Fibroblast of skin of scalp (primary cell): Measurements from ENCODE around the gene SCP2. TPM values are rescaled to one million over a fixed set of nuclear protein-coding genes. Genes with fewer than 3 reads are reported as not detected.

Source experiments
- DNase-seq: peaks from one replicate; pipeline ENCODE4 v3.0.0-alpha.2; 2013
- polyA plus RNA-seq, 2 experiments: library from polyadenylated mRNA; unstranded; fragments of 120-200 nt; gene quantifications; one replicate each; pipeline ENCODE4 v1.2.1, GENCODE V29; 2013; ENCODE audit not compliant: insufficient read length in 2 of 2

SCP2 gene, protein sequence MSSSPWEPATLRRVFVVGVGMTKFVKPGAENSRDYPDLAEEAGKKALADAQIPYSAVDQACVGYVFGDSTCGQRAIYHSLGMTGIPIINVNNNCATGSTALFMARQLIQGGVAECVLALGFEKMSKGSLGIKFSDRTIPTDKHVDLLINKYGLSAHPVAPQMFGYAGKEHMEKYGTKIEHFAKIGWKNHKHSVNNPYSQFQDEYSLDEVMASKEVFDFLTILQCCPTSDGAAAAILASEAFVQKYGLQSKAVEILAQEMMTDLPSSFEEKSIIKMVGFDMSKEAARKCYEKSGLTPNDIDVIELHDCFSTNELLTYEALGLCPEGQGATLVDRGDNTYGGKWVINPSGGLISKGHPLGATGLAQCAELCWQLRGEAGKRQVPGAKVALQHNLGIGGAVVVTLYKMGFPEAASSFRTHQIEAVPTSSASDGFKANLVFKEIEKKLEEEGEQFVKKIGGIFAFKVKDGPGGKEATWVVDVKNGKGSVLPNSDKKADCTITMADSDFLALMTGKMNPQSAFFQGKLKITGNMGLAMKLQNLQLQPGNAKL
- polyA plus RNA-seq (2013, experiment 1 of 2; ENCODE audit: insufficient read length): 97.7 TPM
- 112 TPM for polyA plus RNA-seq (2013, experiment 2 of 2; ENCODE audit: insufficient read length)

GRCh38 chr1:52927212-52928014, at the start of gene SCP2:
Gene SCP2 (plus strand): TSS chr1:52927276. CDS start chr1:52927397, 121 bp downstream.
- DNase-seq: peak; percentile 74

DNA sequence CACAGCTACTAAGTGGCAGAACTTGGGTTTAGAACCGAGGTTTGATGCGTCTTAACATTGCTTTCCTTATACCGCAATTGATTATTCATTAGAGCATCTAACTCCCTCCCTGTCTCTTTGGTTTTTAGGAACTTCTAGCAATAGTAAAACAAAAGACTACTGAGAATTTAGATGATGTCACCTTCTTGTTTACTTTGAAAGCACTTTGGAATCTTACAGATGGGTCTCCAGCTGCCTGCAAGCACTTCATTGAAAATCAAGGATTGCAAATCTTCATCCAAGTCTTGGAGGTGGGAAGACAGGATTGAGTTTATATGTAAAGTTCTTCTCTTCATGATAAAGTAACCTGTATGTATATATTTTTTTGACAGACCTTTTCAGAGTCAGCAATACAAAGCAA, 49.5 kb upstream of the SCP2 start:
- peak; percentile 2 for DNase-seq

DNA sequence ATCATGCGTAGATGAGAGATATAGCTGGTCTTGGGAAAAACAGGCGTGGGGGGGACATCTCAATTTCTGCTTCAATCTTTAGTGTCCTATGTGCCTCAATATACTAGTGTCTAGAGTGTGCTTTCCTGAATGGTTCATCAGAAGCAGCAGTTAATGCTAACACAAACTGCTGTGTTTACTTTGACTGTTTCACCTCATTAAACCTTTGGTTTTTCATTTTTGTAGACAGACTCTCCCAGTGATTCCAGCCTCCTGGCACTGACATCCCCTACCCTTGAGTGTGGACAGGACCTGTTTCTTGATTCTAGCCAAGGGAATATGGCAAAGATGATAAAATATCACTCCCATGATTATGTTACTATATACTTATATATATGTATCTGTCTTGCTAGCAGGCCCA, 46.9 kb upstream of the SCP2 start:
- no peak for DNase-seq

DNA sequence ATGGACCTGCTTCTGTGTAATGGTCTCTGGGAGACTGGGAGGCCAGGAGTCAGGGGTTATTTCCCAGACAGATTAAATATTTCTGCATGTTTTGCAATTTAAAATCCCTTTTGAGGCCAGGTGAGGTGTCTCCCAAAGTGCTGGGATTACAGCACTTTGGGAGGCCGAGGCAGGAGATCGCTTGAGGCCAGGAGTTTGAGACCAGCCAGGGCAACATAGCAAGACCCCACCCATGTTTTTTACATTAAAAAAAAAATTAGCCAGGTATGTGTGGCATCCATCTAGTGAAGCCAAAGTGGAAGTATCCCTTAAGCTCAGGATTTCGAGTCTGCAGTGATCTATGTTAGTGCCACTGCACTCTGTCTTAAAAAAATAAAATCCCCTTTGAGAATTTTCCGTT, 39.6 kb upstream of the SCP2 start:
- no peak for DNase-seq

- no peak for DNase-seq
These were observed 34.5 kb upstream of the SCP2 start for GRCh38 chr1:52892424-52893215.

DNA sequence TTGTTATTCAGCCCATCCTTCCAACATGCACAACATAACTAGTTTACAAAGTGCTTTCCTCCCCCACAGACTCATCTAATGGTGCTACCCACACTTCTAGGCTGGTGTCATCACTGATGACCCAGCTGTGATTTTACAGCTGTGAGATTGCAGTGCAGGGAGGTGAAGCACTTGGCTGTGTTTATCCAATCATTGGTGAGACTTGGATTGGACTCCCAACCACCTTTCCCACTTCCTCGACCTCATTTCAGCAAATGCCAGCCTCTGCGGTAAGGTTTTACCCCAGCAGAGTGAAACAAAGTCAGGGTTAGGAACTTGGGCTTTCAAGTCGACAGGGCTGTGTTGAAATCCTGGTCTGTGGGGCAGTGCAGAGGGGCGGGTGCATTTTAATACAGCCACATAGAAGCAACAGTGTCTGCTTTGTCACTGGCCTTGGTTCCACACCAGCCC, 27.6 kb upstream of the SCP2 start:
- DNase-seq: no peak

DNA sequence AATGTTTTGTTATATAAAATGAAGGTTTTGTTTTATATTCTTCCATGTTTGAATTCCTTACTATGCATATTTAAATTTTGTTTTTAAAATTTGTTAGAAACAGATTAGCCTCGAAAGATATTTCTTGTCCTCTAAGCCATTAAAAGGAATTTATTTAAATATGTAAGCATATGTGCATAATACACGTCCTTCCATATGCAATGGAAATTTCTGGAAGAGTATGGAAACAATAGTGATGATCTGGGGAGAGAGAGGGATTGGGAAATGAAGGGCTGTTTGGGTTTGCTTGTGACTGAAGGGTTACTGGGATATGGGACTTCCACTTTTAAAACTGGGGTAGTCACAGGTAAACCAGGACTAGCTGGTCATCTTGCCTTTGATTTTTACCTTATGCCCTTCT, 26.7 kb upstream of the SCP2 start:
- DNase-seq: no peak

- DNase-seq: no peak
These were observed 25.7 kb upstream of the SCP2 start for GRCh38 chr1:52901384-52901783.

GRCh38 chr1:52904208-52904926, 22.7 kb upstream of the SCP2 start:
- DNase-seq: no peak

GRCh38 chr1:52904927-52905698, 22.0 kb upstream of the SCP2 start:
- peak; percentile 42 for DNase-seq

GRCh38 chr1:52906135-52906603, 20.9 kb upstream of the SCP2 start:
- no peak for DNase-seq

GRCh38 chr1:52907068-52907811, 19.8 kb upstream of the SCP2 start:
- no peak for DNase-seq

DNA sequence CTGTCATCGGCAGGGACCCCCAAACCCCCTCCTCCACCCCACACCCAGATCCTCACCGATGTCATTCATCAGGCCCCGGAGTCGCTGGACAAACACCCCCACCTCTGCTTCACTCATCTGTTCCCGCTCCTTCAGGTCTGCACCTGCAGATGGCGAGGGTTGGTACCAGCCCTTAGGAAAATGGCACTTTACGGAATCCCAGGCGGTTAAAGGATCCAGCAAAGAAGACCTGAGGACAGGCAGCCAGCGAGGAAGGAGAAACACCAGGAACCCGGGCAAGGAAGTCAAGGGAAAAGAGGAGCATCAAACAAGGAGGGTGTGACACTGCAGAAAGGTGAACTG, 19.3 kb upstream of the SCP2 start:
- DNase-seq: no peak

GRCh38 chr1:52911541-52911940, 15.5 kb upstream of the SCP2 start:
- no peak for DNase-seq

DNA sequence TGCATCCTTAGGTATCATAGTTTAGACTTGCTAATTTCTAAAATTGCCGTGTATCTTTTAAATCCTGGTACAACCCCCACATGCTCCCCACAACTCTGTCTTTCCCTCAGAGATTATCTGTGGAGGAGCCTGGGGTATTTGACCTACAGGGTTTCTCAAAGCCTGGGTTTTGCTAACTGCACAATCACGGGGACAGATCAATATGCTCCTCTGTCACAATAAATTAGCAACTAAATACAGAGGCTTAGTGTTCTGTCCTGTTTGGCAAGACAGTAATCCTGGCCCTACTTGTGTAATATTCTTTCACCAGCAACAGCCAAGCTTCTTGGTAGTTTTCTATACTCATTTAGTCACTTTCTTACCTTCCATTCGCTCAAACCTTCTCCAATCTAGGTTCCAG, 14.1 kb upstream of the SCP2 start:
- no peak for DNase-seq

- no peak for DNase-seq
These were observed 13.5 kb upstream of the SCP2 start for GRCh38 chr1:52913537-52913936.

GRCh38 chr1:52914463-52914862, 12.6 kb upstream of the SCP2 start:
- no peak for DNase-seq

DNA sequence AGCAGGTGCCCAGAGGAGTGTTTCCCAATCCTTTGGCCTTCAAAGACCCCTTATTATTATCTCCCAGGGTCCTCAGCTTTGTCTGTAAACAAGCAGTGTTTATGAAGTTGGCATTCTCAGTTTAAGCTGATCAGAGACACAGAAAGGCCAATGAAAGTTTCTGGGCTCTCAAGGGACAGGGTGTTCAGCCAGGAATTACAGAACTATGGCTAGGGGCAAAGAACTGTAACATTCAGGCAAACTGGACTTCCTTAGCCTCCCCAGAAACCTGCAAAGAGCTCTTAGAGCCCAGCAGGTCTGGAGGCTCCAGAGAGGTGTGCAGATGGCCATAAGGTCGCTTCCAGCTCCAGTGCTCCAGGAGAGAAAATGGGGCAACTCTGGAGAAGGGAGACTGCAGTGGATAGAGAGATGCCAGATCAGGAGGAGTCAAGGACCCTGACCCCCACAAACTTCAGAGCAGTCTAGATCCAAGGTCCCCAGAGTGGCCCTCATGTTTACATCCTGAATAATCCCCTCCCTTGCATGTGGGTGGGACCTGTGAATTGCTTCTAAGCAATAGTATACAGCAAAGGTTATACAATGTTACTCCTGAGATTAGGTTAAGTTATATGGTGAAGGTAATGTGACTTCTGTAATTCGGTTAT, 11.7 kb upstream of the SCP2 start:
- DNase-seq: no peak

DNA sequence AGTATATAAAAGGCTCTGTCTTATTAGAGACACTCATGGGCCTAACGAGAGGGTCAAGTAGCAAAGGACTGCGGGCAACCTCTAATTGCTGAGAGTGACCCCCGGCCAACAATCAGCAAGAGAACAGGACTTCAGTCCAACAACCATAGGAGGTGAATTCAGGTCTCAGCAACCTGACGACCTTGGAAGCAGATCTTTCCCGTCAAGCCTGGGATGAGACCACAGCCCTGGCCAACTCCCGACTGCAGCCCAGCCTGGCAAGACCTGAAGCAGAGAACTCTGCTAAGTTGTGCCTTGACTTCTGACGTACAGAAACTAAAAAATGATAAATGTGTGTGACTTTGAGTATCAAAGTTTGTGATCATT, 11.2 kb upstream of the SCP2 start:
- DNase-seq: no peak
